Ascending aorta (tissue), 2 donors: ENCODE measurements around the gene CCNA2. TPM values are rescaled to one million over a fixed set of nuclear protein-coding genes. Genes with fewer than 3 reads are reported as not detected.

ENCODE experiments used
- DNase-seq, 2 donors: peaks; one replicate each; pipeline ENCODE4 v3.0.0-alpha.2; 2019; ENCODE audit warnings: low spot score in 2 of 2
- H3K27ac ChIP-seq, 2 donors: fragments of 200-600 bp; sonication (generic); one replicate each; pipeline ENCODE4 v1.5.1; 2016 to 2017; ENCODE audit warnings: mild to moderate bottlenecking in 1 of 2
- H3K27me3 ChIP-seq: fragments of 200-600 bp; sonication (generic); one replicate; pipeline ENCODE4 v1.5.1; 2017
- H3K36me3 ChIP-seq, 2 donors: fragments of 200-600 bp; sonication (generic); one replicate each; pipeline ENCODE4 v1.5.1; 2016
- H3K4me1 ChIP-seq, 2 donors: fragments of 200-600 bp; sonication (generic); one replicate each; pipeline ENCODE4 v1.5.1; 2016 to 2017; ENCODE audit warnings: mild to moderate bottlenecking in 1 of 2
- H3K4me3 ChIP-seq, 2 donors: fragments of 200-600 bp; sonication (generic); one replicate each; pipeline ENCODE4 v1.5.1; 2016 to 2017; ENCODE audit warnings: mild to moderate bottlenecking in 1 of 2
- H3K9me3 ChIP-seq, 2 donors: fragments of 200-600 bp; sonication (generic); one replicate each; pipeline ENCODE4 v1.5.1; 2016
- CTCF ChIP-seq, 3 experiments: fragments of 200-600 bp in 2 of 3; fragments of 450-650 bp in 1 of 3; sonication (generic) in 2 of 3; IDR thresholded peaks; one replicate each; pipeline ENCODE4 v1.5.1; 2016 to 2019; ENCODE audit warnings: antibody characterized with exemption in 3 of 3, mild to moderate bottlenecking in 1 of 3, moderate library complexity in 1 of 3
- intact Hi-C: fragments of 100-400 bp; cut with DNase I; formaldehyde crosslinking; loops from one replicate; pipeline ENCODE4 v1.15.1; 2023
- total RNA-seq: library from RNA; depleted of rRNA; stranded (reverse); fragments of >200 nt; gene quantifications from one replicate; pipeline ENCODE4 v1.1.0, GENCODE V29; 2016

Gene CCNA2
- total RNA-seq, 1 donor from 2014 or later, result not detected

GRCh38 chr4:121851354-121851753 lies 27.7 kb upstream of the CCNA2 start:
- Histone ChIP-seq H3K36me3 (peaks cover 4 to 24% of the 10 kb centered on the region in 2 donors), H3K9me3 (no peaks in the 10 kb centered on the region), H3K4me3 (no peak overlapping the region), H3K4me1 (no peaks in the 10 kb centered on the region), H3K27me3 (no peaks in the 10 kb centered on the region), H3K27ac (no peak overlapping the region)
- DNase-seq, result no peak
- TF ChIP-seq CTCF (IDR thresholded peaks at IDR 0.05), result no peak
- intact Hi-C loops, result no loop called here

- Histone ChIP-seq H3K27me3 (no peaks in the 10 kb centered on the region), H3K4me3 (no peak overlapping the region), H3K4me1 (no peaks in the 10 kb centered on the region), H3K27ac (no peak overlapping the region), H3K9me3 (no peaks in the 10 kb centered on the region), H3K36me3 (peaks cover 14 to 53% of the 10 kb centered on the region in 2 donors)
- no peak for TF ChIP-seq CTCF (IDR thresholded peaks at IDR 0.05)
- DNase-seq, result no peak
- intact Hi-C loops, result no loop called here
These were observed 23.0 kb upstream of the CCNA2 start for GRCh38 chr4:121846662-121847061.

- H3K9me3 ChIP-seq, result no peaks in the 10 kb centered on the region
- H3K36me3 ChIP-seq, result peaks cover 25 to 58% of the 10 kb centered on the region in 2 donors
- no peaks in the 10 kb centered on the region for H3K27me3 ChIP-seq
- DNase-seq, result no peak
- no peaks in the 10 kb centered on the region for H3K4me1 ChIP-seq
- intact Hi-C loops, result no loop called here
- no peak for TF ChIP-seq CTCF (IDR thresholded peaks at IDR 0.05)
- no peak overlapping the region for H3K4me3 ChIP-seq
- no peak overlapping the region for H3K27ac ChIP-seq
These were observed 19.2 kb upstream of the CCNA2 start for GRCh38 chr4:121842862-121843261.

GRCh38 chr4:121838136-121838535 lies 14.5 kb upstream of the CCNA2 start:
- Histone ChIP-seq H3K27ac (no peak overlapping the region), H3K4me1 (no peaks in the 10 kb centered on the region), H3K4me3 (no peak overlapping the region), H3K9me3 (no peaks in the 10 kb centered on the region), H3K27me3 (no peaks in the 10 kb centered on the region), H3K36me3 (peaks cover 19 to 63% of the 10 kb centered on the region in 2 donors)
- intact Hi-C loops, result no loop called here
- no peak for TF ChIP-seq CTCF (IDR thresholded peaks at IDR 0.05)
- no peak for DNase-seq

- Histone ChIP-seq H3K4me3 (no peak overlapping the region), H3K27me3 (no peaks in the 10 kb centered on the region), H3K4me1 (no peaks in the 10 kb centered on the region), H3K36me3 (peaks cover 6 to 70% of the 10 kb centered on the region in 2 donors), H3K27ac (no peak overlapping the region), H3K9me3 (no peaks in the 10 kb centered on the region)
- no peak for DNase-seq
- intact Hi-C loops, result no loop called here
- no peak for TF ChIP-seq CTCF (IDR thresholded peaks at IDR 0.05)
These were observed 5.8 kb upstream of the CCNA2 start for GRCh38 chr4:121829511-121829910.

- Histone ChIP-seq H3K27me3 (no peaks in the 10 kb centered on the region), H3K27ac (no peak overlapping the region), H3K4me1 (peaks cover 4 to 6% of the 10 kb centered on the region in 2 donors), H3K9me3 (no peaks in the 10 kb centered on the region), H3K36me3 (peaks cover 6 to 54% of the 10 kb centered on the region in 2 donors), H3K4me3 (no peak overlapping the region)
- DNase-seq, result no peak
- intact Hi-C loops, result no loop called here
- no peak for TF ChIP-seq CTCF (IDR thresholded peaks at IDR 0.05)
These were observed 4.2 kb upstream of the CCNA2 start for GRCh38 chr4:121827853-121828252.
